OCI-LY1 (cell line): ENCODE results near the gene ZSCAN20.

Experiments used
- CTCF ChIP-seq: fragments of 200-600 bp; sonication (generic), shearing (Covaris generic); IDR thresholded peaks from 2 replicates; pipeline ENCODE4 v1.5.1; 2017; ENCODE audit warnings: mild to moderate bottlenecking, antibody characterized with exemption, low read length, moderate library complexity, mixed read lengths
- EZH2 ChIP-seq: fragments of 200-600 bp; sonication (generic), shearing (Covaris generic); IDR thresholded peaks from 2 replicates; pipeline ENCODE4 v1.8.0; 2017; ENCODE audit warnings: borderline replicate concordance, mixed run types, mild to moderate bottlenecking, antibody characterized with exemption, low read length, moderate library complexity, mixed read lengths

- TF ChIP-seq CTCF (no peak), EZH2 (no peak)
Observed at GRCh38 chr1:33446590-33446989, 25.9 kb upstream of the ZSCAN20 start.
